ENCODE measurements around the gene TCERG1L.
"Not testable (repeated sequence)": the region's sequence is repeated elsewhere in the genome, so short reads cannot be mapped to it uniquely, and the experiment has no call there.

TCERG1L gene

GRCh38 chr10:131311661-131312477 lies at the start of gene TCERG1L:
Gene TCERG1L, minus strand, starts transcription at chr10:131311721. Its CDS starts 86 bp downstream, at chr10:131311635.
- DNase-seq = no peak

- DNase-seq = no peak
Observed at GRCh38 chr10:131358741-131359442, 47.4 kb upstream of the TCERG1L start.

- no peak for DNase-seq
Observed at GRCh38 chr10:131356442-131356841, 44.9 kb upstream of the TCERG1L start.

- no peak for DNase-seq
Observed at GRCh38 chr10:131355881-131356280, 44.4 kb upstream of the TCERG1L start.

GRCh38 chr10:131355056-131355455 lies 43.5 kb upstream of the TCERG1L start:
- no peak for DNase-seq

GRCh38 chr10:131354380-131354779 lies 42.9 kb upstream of the TCERG1L start:
- DNase-seq = no peak

GRCh38 chr10:131352765-131353290 lies 41.3 kb upstream of the TCERG1L start:
- no peak for DNase-seq

- no peak for DNase-seq
Observed at GRCh38 chr10:131350660-131351059, 39.1 kb upstream of the TCERG1L start.

- no peak for DNase-seq
Observed at GRCh38 chr10:131350245-131350644, 38.7 kb upstream of the TCERG1L start.

- no peak for DNase-seq
Observed at GRCh38 chr10:131346456-131346855, 34.9 kb upstream of the TCERG1L start.

- no peak for DNase-seq
Observed at GRCh38 chr10:131345691-131346090, 34.2 kb upstream of the TCERG1L start.

- DNase-seq = no peak
Observed at GRCh38 chr10:131344747-131345146, 33.2 kb upstream of the TCERG1L start.

- no peak for DNase-seq
Observed at GRCh38 chr10:131337741-131338140, 26.2 kb upstream of the TCERG1L start.

- no peak for DNase-seq
Observed at GRCh38 chr10:131332821-131333220, 21.3 kb upstream of the TCERG1L start.

GRCh38 chr10:131323880-131324279 lies 12.4 kb upstream of the TCERG1L start:
- no peak for DNase-seq

- no peak for DNase-seq
Observed at GRCh38 chr10:131323025-131323424, 11.5 kb upstream of the TCERG1L start.

GRCh38 chr10:131322575-131322974 lies 11.1 kb upstream of the TCERG1L start:
- not testable (repeated sequence) for DNase-seq

GRCh38 chr10:131320860-131321604 lies 9.5 kb upstream of the TCERG1L start:
- DNase-seq = no peak

GRCh38 chr10:131318814-131319213 lies 7.3 kb upstream of the TCERG1L start:
- DNase-seq = no peak

GRCh38 chr10:131318291-131318690 lies 6.8 kb upstream of the TCERG1L start:
- DNase-seq = no peak

GRCh38 chr10:131316321-131317075 lies 5.0 kb upstream of the TCERG1L start:
- DNase-seq = no peak

- no peak for DNase-seq
Observed at GRCh38 chr10:131315344-131315743, 3.8 kb upstream of the TCERG1L start.
